Endometrium (tissue), 2 donors: ENCODE measurements around the gene B4GALT3.

Experiments used
- FAIRE-seq: peaks from 2 replicates; lab custom pipeline; 2012; peaks lifted over from hg19 to GRCh38; lab: Jason Lieb, UNC
- donor health status: control.
- donor health status: control.

B4GALT3 gene

DNA sequence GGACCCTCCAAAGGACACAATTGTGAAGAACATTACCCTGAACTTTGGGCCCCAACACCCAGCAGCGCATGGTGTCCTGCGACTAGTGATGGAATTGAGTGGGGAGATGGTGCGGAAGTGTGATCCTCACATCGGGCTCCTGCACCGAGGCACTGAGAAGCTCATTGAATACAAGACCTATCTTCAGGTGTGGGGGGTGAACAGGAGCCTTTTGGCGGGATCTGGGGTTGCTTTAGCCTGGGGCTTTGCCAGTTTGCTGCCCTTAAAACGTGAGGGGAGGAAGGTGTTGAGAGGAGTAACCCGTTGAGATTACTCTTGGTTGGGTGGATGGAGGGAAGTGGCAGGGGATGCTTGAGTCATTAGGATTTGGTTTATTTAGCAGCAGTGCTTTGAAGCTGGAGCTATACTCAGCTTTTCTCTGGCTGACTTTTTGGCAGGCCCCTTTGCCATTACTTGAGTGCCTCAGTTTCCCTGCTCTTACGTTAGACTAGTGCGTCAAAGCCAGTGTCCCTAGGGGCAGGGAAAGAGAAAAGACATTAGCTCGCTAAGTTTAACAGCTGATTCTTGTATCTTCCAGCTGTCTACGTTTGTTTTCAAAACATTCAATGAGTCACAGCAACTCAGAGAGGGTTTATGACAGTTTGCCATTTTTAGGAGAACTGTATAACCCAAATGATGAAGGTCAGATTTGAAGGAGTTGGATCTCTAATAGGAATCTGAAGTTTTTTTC lies 29.3 kb upstream of the B4GALT3 start:
- FAIRE-seq: no peak

DNA sequence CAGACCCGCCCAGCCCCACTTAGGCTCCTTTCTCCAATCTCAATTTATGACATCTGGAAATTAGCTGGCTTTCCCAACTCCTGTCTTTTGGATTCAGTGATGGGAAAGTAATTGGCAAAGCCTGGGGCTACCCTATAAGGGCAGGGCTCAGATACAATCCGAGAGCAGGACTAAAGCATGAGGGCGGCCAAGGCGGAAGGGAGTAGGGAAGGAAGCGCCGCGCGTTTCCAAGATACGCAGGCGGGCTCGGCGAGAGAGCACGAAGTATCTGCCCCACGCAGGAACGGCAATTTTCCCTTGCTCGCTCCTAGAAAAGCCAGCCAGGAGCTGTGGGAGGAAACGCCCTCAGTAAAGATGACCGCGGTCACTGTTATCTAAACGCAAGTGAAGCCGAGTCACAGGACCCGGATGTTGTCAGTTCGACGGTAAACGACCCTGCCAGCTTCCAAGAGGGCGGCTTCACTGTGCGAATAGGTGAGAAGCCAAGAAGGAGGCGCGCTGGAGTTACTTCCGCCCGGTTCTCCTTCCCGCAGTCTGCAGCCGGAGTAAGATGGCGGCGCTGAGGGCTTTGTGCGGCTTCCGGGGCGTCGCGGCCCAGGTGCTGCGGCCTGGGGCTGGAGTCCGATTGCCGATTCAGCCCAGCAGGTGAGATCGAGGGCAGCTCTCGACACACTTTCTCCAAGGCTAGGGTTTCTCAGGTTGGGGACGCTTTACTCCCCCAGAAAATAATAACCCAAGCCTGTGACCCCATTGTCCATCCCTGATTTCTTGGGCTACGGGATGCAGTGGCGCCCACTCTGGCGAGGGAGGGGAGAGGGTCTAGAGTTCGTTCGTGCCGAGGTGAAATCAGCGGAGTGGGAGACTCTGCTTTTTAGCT lies 24.8 kb upstream of the B4GALT3 start, which contains the start of gene NDUFS2:
NDUFS2 (plus strand) TSS at position 532 of the 877 bp plus-strand sequence; CDS start at position 551, 19 bp downstream.
- FAIRE-seq: peak; percentile 94

DNA sequence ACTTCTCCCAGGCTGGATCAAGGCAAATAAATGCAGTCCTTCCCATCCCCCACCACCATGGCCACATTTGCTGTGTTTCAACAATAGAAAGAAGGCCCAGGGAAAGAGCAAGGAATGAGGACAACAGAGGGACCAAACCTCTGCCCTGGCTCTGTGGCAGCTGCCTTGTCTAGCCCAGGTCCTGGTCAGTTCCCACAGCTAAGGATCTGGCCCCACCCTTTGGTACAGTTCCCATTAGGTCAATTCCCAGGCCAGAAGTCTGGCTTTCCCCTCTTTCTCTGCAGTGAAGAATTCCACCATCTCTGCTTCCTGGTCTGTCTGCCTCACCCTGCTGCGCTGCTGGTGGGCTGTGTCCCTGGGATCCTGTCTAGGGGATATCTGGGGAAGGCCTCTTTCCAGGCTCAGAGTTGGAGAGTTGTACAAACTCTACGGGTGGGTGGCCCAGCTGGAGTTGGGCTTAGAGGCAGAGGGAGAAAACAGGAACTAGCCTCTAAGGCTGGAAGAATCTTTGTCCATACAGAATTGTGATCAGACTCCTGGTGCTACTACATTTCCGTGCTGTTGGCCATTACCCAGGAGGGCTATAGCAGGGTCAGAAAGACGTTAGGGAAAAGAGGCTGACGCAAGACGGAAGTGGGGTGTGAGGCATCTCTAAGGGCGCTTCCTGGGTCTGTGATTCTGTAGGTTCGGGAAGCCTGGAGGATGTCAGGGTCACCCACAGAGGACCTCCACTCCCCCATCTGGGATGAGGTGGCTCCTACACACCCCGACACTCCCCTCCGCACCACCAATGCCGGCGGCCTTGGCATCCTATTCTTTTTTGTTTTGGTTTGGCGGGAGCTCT lies 23.9 kb upstream of the B4GALT3 start:
- no peak for FAIRE-seq

DNA sequence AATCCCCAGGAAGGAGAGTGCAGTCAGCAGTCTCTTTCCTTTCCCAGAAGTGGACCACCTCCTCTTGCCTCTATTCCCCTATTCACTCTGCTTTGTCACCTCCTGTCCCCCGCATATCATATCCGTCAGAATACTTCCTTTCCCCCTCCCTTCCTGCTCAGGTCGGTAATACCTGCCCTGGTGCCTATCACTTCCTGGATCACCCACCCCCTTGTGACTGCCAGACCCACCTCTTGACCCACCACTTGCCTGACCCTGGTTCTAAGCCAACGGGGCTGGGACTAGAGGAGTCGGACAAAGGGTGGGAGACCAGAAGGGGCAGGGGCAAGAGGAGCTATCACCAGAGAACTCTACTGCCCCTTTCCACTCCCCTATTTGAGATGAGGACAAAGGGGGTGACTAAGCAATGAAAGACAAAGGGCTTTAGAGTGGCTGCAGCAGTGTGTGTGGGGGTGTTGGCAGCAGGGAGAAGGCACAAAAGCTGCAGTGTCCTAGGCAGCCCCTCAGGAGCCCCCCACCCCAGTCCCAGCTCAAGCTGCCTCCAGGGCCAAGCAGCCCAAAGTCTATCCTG lies 23.2 kb upstream of the B4GALT3 start:
- FAIRE-seq: no peak

DNA sequence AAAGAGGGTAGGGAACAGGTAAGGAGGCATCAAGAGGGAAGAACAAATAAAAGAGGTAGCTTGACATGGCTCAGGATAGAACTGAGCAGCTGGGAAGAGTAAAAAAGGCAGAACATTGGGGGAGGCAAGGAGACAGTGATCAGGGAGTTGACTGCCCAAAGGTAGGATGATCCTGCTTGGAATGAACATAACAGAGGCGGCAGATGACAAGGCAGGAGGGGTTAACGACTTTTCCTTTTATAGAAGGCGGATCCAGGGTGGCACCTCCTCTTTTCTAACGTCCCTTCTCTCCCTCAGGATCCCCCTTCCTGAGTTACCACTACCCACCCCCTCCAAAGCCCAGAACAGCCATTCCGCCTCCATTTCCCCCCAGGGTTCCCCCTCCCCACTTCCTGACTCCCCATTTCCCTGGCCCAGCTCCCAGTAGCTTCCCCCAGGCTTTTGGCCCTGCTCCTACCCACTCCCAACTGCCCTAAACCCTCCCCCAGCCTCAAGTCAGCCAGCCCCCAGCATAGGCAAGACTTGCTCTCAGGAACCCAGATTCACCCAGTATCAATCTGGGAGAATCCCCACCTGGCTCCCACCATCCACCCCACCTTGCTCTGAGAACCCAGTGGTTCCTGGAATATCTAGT lies 22.3 kb upstream of the B4GALT3 start:
- no peak for FAIRE-seq

DNA sequence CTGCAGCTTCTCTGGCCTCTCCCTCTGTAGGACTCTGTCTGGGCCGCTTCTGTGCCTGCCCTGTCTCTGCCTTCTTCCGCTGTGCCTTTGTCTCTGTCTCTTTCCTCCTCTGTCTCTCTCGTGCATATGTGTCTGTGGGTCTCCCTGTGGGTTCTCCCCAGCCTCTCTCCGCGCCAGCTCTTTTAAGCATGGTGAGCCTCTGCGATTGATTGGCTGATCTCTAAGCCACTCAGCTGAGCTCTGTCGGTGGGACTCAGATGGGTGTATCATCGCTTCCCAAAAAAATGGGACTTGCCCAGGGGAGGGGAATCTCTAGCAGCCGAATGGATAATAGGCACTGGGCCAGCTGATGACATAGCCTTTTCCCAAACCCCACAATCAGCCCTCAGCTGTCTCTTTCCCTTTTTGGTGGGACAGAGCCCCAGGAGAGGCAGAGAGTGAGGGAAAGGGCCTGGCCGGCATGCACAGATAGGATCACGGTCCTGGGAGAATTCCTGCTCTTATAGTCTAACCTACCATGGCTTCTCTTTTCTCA lies 21.7 kb upstream of the B4GALT3 start, which contains the start of gene ADAMTS4:
ADAMTS4 (minus strand) TSS at position 158 of the 535 bp plus-strand sequence. CDS start 427 bp downstream, outside the sequence.
- no peak for FAIRE-seq

DNA sequence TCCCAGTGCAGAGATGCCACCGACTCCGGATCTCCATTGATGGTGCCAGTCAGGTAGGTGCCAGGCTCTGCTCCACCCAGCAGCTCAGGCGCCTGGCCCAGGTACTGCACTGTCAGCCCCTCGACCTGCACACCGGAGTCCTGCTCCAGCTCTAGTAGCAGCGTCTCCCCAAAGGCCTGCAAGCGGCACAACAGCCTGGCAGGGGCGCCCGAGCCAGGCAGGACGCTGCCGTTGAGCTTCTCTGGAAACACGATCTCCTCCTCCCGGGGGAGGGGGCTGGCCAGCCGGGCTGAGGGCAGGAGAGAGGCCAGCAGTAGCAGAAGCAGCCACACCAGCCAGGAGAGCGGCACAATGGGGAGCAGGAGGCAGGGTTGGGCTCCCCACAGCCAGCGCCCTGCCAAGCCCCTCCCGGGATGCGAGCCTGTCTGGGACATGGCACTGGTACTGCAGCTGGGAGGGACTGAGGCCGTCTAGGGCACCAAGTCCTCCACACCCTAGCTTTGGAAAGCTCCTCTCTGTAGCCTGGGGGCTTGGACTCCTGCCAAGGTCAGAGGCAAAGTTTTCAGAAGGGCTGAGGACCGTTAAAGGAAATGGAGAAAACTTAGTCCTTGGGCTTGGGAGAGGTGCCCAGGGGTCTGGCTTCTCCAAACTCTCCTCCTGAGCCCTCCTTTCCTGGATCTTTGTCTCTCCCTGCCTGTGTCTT lies 21.0 kb upstream of the B4GALT3 start:
- FAIRE-seq: no peak

DNA sequence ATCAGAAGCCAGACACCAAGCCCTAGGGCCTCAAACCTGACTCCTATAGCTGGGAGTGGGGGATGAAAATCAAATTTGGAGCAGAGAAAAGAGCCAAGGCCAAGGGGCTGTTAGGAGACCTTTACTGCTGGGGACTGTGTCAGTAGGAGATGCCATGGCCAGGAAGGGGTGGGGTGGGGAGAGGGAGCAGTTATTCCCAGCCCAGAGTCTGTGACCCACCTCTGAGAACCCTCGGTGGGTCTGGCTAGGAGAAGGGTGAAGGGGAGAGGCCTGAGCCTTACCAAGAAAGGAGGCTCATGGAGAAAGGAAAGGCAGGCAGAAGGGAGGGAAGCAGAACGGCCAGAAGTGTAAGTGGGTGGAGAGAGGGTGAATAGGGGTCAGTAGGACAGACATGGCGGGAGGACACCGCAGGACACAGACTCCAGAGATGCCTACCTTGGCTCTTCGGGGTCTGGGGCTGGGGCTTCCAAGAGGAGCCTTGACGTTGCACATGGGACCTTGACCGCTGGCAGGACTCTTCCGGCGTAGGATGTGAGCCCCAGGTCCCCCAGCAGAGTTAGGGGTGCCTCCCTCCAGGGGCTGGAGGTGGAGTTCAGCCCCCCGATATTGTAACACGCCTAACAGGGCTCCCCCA lies 20.4 kb upstream of the B4GALT3 start:
- no peak for FAIRE-seq

DNA sequence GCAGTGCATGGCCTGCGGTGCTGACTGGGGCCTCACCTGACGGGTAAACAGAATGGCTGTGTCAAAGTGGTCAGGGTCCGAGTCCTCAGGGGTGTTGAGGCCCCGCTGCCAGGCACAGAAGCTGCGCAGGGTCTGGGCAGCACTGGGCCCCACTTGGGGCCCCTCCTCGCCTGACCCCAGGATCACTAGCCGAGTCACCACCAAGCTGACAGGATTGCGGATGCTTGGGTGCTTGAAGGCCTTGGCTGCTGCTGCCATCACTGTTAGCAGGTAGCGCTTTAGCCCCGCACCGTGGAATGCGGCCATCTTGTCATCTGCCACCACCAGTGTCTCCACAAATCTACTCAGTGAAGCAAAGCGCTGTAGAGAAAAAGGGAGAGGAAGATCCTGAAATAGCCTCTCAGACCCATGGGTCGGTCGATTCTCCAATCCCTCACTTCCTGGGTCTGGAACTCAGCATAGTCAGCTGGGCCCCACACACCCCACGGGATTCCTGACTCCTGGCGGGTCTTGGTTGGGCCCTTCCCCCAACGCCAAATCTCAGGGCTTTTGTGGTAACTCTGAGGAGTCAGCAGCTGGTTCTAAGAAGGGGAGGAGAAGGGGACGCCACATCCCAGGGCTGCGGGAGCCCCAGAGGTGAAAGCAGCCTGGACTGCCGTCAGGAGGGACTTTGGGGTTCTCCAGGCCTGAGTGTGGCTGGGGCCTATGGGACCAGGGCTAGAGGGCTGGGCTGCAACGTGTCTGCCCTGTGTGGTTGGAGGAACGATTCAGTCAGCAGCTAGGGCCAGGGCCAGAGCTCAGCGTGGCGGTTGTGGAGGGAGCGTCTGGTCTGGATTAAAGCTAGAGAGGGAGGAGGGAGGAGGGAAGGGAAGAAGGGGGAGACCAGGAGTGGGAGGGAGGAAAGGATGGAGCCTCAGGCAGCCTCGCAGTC lies 19.5 kb upstream of the B4GALT3 start:
- no peak for FAIRE-seq

DNA sequence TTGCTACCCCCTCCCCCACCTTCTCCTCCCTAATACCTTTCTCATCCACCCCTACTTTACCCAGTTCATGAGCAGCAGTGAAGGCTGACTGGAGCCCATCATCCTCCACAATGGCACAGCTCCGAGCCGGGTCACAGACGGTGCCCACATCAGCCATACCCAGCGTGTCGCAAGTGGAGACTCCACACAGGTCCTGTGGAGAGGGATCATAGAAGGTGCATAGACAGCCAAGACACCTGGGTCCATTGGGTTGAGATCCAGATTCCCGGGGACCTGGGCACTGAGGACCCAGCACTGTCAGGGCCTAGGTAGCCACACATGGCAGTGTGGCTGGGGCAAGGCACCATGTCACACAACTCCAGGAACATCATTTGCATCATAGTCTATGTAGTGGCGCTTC lies 18.8 kb upstream of the B4GALT3 start:
- FAIRE-seq: no peak

DNA sequence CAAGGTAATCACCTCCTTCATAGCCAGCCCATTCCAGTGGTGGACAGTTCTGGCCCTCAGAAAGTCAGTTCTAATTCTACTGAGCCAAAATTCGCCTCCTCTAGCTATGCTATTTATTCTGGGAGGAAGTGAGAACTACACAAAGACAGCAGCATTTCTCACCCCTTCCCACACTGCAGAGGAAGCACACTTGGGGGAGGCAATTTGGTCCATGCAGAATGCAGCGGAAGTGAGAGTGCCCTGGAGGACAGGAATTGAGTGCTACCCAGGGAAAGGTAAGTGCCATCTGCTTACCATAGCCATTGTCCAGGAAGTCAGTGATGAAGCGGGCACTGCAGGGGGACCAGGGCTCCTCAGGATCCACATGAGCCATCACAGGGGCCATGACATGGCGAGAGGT lies 17.9 kb upstream of the B4GALT3 start:
- FAIRE-seq: no peak

DNA sequence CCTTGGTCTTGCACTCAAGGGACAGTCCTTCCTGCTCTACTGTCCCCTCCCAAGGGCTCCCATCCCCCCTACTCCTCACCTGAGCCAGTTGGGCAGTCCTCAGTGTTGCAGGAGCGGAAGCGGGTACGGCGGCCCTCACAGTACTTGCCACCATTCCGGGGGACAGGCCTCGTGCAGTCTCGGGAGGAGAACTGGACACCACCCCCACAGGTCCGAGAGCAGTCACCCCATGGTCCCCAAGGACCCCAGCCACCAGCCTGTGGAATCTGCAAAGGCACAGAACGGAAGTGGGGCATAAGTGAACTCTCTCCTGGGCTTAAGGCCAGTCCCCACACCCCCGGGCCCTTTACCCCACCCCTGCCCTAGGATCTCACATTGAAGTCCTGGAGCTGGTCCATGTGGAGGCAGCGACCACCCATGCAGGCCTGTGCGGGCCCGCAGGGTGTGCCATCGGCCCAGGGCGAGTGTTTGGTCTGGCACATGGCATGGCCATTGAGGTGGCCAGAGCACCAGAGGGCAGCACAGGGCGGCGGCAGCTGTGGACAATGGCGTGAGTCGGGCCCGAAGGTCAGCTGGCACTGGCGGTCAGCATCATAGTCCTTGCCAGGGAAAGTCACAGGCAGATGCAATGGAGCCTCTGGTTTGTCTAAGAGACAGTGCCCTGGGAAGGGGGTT lies 16.4 kb upstream of the B4GALT3 start:
- FAIRE-seq: no peak

DNA sequence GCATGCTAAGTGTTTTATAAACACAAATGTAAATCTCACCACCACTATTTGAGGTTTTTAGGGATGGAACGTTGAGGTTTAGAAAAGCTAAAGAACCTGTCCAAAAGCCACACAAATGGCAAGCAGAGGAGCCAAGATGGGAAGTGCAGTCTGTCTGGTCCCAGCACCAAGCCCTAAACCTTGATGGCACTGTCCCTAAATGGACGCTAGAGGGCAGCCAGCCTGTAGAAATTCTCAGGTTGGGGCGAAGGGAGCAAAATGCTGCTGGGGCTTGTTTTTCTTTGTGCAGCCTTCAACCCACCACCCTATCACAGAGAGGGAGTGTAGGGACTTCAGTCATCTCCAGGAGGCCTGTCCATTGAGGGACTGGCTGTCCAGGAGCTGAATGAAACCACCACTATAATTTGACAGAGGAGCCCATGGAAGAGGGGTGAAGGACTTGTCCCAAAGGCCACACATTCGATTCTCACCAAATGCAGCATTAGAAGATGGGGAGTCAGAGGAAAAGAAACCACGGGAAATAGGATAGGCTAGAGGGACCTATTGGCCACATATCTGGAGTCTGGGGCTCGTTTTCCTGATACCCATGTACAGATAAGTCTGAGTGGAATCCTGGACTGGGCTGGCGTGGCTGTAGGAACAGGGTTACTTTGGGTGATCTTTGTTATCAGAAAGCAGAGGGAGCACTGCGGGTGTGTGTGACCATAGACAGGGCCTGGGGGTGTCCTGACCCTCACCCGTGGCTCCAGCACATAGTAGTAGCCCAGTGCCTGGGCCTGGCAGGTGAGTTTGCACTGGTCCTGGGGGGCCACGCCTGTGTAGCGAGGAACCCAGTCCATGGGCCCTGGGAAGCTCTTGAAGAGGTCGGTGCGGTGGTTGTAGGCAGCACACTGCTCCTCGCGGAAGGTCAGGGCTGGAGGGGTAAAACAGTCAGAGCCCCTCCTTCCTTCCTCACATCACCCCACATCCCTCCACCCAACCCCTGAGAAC lies 15.5 kb upstream of the B4GALT3 start:
- FAIRE-seq: no peak

DNA sequence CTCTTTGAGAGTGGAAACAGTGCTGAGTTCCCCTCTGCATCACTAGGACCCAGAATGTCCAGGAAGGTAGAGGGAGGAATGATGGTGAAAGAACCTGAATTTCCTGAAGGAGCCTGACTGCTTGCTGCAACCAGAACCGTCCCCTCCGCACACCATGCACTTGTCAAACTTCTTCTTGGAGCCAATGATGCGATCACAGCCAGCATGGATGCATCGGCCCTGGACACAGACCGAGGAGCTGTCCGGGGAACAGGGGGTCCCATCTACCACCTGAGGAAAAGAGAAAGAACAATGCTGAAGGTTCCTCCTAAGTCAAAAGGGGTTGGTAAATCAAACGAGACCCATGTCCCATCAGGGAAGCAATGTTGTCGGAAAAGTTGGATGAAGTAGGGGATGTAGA lies 14.7 kb upstream of the B4GALT3 start:
- FAIRE-seq: no peak

DNA sequence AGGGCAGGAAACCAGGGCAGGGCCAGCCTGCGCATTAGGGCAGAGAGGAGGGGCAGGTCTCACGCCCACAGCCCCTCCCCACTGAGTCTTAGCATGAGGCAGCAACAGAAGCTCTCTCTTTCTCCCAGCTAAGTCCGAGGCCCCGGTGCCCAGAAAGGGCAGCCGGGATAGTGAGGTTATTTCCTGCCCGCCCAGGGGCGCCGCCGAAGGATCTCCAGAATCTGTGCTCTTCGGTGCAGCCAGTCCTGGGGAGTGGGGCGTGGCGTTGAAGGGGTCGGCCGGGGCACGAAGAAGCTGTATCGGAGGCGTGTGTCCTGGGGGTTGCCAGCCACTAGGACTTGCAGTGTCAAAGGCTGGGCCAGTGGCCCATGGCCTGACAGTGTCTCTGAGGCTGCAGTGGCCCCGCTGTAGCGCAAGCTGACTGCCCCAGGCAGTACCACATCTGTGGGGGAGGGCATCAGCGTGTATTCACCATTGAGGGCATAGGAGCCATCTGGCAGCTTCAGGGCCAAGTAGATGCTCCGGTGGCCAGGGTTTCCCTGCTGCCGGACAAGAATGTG lies 13.7 kb upstream of the B4GALT3 start:
- FAIRE-seq: no peak

DNA sequence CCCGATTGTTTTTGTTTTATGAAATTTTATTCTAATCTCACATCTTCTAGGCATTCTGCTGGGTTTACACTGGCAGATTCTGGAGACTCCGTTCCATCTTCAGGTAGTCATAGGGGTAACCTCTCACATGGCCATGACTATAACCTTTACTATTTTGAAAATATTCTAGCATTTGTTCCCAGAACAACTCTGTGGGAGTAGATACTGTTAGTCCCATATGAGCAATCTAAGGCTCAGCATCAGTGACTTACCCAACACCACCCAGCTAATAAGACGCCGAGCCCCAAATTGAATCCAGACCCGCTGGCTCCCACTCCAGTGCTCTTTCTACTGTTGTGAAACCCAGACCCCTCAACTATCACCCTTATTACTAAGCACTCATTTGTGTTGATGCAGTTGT lies 11.7 kb upstream of the B4GALT3 start:
- no peak for FAIRE-seq

DNA sequence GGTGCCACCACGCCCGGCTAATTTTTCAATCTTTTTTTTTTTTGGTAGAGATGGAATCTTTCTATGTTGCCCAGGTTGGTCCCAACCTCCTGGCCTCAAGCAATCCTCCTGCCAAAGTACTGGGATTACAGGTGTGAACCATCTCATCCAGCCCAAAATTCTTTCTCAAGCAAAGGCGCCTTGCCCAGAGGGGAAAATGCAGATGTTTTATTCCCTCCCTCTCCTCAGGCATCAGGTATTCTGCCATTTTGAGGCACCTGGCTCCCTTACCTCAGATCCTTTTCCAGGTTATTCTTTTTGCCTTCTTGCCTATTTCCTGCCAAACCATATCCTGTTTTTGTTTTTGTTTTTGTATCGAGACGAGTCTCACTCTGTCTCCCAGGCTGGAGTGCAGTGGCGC lies 11.1 kb upstream of the B4GALT3 start:
- FAIRE-seq: no peak
